GM19467 (cell line): ENCODE measurements around the gene PRICKLE2.

ENCODE experiments used
- ATAC-seq: cut with Tn5 transposase; IDR thresholded peaks from one replicate; pipeline ENCODE4 v1.9.1; 2021; ENCODE audit warnings: mild to moderate bottlenecking, moderate library complexity; ENCODE audit not compliant: unreplicated experiment

Gene PRICKLE2

DNA sequence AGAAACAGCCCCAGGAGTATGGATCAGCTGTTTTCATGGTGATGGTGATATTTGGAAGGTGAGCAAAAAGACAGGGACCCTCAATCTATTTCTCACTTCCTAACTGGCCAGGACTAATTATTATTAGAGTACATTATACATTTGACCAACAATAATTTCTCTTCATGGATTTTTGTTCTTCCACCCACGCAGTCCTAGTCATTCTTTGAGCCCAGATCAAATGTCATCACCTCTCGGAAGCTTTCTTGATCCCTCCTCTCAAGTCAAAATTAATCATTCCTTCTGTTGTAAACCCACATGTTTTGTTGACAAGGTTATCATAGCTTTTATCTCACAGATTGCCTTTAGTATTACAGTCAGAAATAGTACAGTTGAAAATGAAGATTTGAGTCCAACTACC lies 29.2 kb upstream of the PRICKLE2 start:
- no peak for ATAC-seq

DNA sequence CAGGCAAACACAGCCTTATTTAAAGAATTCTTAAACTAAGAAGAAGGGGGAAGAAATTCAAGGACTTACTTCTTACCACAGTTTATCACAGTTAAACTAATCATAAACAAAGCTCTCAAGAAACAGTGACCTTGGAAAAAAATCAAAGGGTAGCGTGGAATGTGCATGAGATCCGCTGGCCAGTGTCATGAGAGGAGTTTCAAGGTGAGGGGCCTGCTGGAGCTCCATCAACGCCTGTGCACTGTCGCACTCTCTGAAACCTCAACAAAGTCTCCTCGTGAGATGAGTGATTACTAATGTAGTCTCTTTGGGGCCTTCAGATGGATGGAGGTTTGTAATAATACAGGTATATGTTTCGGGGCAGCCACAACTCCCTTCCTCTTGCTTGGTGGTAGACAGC lies 28.4 kb upstream of the PRICKLE2 start:
- no peak for ATAC-seq

DNA sequence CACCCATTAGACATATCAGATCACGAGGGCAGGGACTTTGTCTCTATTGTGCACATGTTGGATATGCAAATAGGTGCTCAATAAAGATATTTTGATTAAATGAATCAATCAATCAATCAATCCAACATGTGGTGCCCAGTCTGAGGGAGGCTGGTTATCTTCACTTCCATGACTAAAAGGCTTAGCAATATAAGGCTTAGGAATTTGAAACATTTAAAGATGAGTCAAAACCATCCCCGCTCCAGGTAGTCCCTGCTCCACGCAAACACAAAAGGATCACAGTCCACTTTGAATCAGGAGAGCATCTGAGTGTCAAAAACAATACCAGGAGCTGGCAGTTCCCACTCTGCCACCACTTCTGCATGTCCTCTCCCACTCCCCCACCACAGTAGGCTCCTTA lies 25.8 kb upstream of the PRICKLE2 start:
- no peak for ATAC-seq

DNA sequence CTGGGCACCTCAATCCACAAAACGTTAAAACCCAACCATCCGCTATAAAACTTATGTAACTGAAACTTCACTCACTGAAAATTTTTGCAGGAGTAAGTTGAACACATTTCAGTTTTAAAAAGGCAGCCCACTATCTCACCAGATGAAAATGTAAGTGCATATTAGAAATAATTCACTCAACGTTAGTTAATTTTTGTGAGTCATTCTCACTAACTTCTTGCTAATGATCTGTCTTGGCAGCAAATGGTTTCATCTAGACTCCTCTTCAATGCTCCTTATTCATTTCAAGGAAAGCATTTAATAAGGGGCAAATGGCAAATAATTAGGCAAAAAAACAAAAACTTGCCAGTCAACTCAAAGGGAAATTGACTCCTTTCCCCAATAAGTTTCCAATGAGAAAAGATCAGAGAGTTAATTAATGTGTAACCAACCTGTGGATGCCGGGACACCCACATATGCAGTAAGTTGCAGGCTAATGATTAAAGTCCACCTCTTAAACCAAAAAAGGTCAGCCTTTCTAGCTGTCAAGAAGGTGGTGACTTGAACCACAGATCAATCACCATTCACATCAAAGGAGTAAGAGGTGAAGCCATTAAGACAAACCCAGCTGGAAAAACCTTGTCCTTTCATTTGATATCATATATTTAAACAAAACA lies 22.9 kb upstream of the PRICKLE2 start:
- ATAC-seq: no peak

DNA sequence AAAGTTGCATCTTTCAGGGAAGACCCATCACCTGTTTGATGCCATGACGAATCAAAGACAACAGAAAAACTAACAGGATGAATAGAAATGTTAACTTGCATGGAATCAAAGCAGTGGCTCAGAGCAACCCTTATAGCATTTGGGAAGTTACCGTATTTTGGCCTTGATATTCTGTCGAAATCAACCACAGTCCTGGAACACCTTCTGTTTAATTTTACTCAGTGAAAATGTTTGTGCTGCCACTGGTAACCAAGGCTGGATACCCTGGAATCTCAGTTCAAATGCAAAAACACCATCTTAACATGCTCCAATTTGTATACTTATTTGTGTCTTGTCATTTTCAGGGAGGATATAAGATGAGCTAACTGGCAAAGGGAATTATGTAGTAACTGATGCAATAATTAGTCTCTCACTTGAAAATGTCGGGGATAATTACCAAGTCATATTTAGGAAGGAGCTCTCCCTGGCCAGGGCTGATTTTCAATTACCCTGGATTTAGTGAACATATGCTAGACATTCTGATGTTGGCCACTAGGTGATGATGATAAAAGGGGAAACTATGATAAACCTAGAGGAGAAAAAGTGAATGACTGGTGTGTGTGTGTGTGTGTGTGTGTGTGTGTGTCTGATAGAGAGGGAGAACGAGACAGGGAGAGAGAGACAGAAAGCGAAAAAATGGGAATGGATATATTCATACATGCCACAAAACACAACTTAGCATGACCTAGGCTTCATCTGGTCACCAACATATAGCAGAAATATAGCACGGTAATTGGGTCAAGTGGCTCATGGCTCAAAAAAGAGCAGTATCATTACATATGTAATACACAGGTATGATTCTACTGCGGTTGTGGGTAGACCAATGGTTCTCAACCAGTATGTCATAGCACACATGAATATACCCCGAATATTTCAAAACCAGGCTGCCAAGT lies 19.0 kb upstream of the PRICKLE2 start:
- ATAC-seq: no peak

DNA sequence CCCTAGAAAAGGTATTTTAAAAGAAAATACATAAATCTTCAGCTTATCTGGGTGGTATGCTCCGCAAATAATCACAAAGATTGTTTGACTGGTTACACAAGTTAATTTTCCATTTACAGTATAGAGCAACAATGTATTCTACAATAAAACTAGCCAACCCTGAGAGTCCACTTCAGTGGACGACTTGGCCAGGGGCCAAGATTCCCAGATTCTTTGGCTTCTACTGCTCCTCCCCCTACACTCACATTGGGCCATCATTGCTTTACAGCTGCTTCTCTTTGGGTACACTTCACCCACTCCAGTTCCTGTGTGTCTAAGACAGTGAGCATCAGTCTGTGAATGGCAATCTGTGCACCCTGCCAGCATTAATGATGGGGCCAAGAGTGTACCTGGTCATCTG lies 17.2 kb upstream of the PRICKLE2 start:
- no peak for ATAC-seq

- no peak for ATAC-seq
Measured at GRCh38 chr3:64240959-64241358, 15.7 kb upstream of the PRICKLE2 start.

GRCh38 chr3:64240396-64240795 lies 15.1 kb upstream of the PRICKLE2 start:
- ATAC-seq: no peak

DNA sequence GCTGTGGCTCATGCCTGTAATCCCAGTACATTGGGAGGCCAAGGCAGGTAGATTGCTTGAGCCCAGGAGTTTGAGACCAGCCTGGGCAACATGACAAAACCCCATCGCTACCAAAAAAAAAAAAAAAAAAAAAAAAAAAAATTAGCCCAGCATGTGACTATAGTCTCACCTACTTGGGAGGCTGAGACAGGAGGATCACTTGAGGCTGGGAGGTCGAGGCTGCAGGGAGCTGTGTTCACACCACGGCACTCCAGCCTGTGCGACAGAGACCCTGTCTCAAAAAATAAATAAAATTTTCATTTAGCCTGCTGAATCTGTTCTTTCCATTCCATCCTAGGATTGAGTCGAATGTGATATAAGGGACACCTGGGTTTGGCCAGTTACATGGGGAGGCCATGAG lies 14.6 kb upstream of the PRICKLE2 start:
- no peak for ATAC-seq

- ATAC-seq: no peak
Measured at GRCh38 chr3:64238971-64239667, 13.9 kb upstream of the PRICKLE2 start.

GRCh38 chr3:64237083-64237482 lies 11.8 kb upstream of the PRICKLE2 start:
- no peak for ATAC-seq

GRCh38 chr3:64235605-64236004 lies 10.3 kb upstream of the PRICKLE2 start:
- ATAC-seq: no peak

DNA sequence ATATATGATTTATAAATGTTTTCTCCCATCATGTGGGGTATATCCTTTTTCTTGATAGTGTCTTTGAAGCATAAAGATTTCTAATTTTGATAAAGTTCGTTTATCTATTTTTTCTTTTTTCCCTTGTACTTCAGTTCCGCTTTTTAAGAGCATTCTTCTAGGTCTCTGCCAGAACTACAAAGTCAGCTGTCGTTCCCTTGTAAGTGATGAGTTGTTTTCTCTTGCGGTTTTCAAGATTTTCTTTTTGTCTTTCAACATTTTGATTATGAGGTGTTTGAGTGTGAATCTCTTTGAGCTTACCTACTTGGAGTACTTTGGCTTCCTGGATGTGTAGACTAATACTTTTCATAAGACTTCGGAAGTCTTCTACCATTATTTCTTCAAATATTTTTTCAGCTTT lies 9.3 kb upstream of the PRICKLE2 start:
- no peak for ATAC-seq

DNA sequence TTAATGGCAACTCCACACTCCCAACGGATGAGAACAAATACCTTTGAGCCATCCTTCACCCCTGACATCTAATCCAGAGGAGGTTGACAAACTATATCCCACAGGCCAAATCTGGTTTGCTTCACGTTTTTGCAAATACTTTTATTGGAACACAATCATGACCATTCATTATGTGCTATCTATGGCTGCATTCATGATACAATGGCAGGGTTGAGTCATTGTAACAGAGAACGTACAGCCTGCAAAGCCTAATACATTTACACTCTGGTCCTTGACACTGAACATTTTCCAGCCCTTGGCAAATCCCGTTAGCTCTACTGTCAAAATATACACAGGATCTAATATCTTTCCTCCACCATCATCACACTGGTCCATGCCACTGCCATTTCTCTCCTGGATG lies 7.6 kb upstream of the PRICKLE2 start:
- no peak for ATAC-seq

GRCh38 chr3:64229903-64230302 lies 4.6 kb upstream of the PRICKLE2 start:
- no peak for ATAC-seq

DNA sequence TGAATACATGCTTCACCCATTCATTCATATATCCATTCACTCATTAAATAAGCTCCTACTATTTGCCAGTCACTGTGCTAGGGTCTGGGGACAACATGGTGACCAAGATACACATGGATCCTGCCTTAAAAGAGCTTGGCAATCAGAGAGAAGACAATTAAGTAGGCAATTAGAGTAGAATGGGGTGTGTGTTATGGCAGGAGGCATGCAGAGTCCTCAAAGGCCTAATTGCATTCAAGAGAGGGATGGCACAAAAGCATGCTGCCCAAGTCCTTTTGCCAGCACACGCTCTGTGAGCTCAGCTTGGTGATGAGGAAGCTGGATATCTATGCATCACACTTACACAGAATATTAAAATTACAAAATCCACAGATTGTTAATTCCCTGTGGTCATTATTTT lies 2.8 kb upstream of the PRICKLE2 start:
- ATAC-seq: no peak

DNA sequence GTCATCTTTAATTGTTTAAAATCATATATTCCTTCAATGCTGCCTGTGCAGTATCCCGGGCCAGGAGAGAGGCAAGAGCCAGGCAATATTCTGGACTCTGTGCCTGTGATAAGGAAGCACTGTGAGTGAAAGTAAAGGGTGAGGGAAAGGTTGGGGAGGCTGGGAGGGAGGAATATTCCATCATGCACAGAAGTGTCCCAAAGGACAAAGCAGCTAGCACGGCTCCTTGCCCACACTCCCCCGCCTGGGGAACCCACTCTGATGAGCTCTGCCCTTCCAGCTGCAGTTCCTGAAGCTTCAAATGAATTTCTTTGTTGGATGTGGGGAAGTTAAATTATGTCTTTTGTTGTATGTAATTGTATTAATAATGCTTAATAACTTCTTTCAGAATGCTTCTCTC lies 1.5 kb upstream of the PRICKLE2 start:
- no peak for ATAC-seq

DNA sequence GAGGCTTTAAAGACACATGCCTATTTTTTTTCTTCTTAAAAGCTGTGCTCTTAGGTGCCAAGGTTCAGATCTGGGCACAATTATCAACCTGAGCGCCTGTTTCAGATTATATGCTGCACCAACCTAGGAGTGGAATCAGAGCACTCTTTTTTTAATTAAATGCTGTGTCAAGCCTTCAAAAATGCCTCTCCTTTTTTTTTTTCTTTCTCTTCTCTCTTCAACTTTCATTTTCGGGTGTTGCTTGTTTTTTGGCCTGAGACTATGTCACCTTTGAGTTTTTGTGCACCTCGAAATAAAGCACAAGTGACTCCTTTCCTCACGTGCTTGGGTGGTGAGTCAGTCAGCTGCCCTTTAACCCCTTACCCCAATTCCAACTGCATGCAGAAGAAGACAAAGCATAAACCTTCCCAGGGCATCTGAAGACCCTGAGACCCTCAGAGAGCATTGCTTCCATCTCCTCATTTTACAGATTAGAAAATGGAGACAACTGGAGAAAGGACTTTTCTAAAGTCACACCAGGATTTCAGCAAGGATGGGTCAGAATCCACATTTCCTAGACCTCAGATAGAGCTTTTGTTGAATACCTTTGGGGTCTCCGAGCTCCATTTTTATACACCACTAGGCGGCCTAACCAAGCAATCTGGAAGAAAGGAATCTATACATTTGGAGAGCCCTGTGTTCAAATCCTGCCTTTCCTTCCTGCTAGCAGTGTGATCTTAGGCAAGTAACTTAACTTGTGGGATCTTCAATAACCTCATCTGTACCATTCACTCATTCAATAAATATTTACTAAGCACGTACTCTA lies 631 bp upstream of the PRICKLE2 start:
- no peak for ATAC-seq

GRCh38 chr3:64223791-64224745 lies 1.2 kb downstream of the PRICKLE2 start:
- no peak for ATAC-seq
